ENCODE results near the gene CD244.

- TF ChIP-seq, protein P1, sequence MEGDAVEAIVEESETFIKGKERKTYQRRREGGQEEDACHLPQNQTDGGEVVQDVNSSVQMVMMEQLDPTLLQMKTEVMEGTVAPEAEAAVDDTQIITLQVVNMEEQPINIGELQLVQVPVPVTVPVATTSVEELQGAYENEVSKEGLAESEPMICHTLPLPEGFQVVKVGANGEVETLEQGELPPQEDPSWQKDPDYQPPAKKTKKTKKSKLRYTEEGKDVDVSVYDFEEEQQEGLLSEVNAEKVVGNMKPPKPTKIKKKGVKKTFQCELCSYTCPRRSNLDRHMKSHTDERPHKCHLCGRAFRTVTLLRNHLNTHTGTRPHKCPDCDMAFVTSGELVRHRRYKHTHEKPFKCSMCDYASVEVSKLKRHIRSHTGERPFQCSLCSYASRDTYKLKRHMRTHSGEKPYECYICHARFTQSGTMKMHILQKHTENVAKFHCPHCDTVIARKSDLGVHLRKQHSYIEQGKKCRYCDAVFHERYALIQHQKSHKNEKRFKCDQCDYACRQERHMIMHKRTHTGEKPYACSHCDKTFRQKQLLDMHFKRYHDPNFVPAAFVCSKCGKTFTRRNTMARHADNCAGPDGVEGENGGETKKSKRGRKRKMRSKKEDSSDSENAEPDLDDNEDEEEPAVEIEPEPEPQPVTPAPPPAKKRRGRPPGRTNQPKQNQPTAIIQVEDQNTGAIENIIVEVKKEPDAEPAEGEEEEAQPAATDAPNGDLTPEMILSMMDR (IDR thresholded peaks at IDR 0.05), result no peak
- TF ChIP-seq ZFX (IDR thresholded peaks at IDR 0.05; ENCODE audit: borderline replicate concordance), result no peak
Measured at GRCh38 chr1:160808289-160808688, 54.4 kb downstream of the CD244 start.

Data from 22Rv1 (cell line).